NCI-H2196 treated with DMSO at 0.1 percent for 48 hours (cell line): Measurements from ENCODE around the gene PHF3.

Source experiments
- DNase-seq: peaks from one replicate; lab custom pipeline; 2025; ENCODE audit not compliant: unreplicated experiment; lab: John Stamatoyannopoulos, UW

PHF3 gene

DNA sequence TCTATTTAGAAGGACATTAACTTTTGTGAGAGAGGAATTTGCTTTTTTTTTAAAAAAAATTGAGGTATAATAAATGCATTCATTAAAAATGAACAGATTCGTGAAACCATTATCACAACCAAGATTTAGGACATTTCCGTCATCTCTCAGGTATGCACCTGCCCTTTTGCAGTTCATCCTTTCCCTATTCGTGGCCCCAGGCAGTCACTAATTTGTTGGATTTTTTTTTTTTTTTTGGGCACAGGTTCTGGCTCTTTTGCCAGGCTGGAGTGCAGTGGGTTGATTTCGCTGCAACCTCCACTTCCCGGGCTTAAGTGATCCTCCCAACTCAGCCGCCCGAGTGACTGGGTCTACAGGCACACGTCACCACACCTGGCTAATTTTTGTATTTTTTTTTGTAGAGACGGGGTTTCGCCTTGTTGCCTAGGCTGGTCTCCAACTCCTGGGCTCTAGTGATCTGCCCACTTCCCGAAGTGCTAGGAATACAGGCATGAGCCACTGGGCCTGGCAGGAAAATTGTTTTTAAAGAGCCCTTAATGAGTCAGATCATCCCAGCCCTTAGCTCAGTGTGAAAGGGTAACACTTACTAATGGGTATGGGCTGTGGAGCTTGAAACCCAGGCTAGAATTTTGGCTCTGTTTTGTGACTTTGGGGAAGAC is 9.2 kb downstream of the PHF3 start:
- no peak for DNase-seq

DNA sequence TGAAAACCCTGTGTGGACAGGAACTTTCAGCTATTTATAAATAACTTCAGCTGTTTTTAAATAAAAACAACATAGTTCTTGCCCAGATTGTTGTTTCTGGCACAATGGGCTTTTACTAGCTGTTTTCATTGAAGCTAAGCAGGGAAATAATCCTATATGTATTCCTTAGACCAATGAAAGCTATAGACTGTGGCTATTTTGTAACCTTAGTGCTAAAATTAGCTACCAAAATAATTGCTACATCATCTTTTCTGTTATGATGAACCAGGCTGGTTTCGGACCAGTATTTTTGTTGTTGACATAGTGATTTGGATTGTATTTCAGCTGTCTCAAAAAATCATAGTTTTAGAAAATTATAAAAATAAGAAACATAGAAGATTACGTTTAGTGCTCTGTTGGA is 13.7 kb downstream of the PHF3 start:
- DNase-seq = no peak

GRCh38 chr6:63649847-63650265 is 14.3 kb downstream of the PHF3 start:
- DNase-seq = no peak

GRCh38 chr6:63652980-63653379 is 17.4 kb downstream of the PHF3 start:
- DNase-seq = no peak

- no peak for DNase-seq
These were observed 25.2 kb downstream of the PHF3 start for GRCh38 chr6:63660757-63661156.

DNA sequence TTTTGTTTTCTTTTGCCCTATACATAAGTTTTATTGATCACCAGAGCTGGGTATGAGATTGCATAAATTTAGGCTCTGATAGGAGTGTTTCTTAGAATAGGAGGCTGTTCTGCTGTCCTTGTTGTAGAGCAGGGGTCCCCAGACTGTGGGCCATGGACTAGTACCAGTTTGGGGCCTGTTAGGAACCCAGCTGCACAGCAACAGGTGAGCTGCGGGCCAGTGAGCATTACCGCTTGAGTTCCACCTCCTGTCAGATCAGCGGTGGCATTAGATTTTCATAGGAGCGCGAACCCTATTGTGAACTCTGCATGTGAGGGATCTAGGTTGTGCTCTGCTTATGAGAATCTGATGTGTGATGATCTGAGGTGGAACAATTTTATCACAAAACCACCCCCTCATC is 26.2 kb downstream of the PHF3 start:
- DNase-seq = no peak

DNA sequence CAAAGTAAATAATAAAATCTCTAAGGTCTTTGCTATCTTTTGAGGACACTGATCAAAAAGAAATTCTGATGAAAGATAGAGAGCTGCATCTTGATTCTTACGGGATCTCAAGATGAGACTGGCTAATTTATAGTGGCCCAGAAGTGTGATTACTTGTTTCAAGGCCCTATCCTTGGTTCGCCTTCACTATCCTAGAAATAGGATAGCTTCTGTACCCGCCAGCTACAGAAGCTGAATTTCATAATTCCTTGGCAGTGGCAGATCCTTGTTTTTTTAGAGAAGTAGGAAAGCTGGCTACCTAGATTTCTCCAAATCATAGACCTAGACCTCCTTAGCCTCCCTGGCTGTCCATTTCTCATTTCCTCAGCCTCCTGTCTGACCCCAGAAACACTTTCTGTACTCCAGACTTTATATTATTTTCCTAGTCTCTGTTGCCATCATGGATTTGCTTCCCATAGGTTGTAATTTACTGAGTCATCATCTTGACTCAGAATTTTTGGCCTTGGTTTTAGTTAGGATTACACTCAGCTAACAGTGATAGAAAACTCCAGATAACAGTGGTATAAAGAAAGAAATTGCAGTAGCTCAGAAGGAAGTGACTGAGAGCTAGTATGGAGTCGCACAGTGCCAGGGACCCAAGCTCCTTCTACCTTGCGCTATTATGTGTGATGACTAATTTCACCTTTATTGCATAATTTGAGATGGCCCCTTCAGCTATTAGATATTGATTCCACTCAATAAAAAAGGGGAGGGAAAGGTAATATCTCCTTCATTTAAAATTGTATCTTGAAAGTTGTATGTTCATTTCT is 27.7 kb downstream of the PHF3 start:
- DNase-seq = no peak

GRCh38 chr6:63663956-63664281 is 28.3 kb downstream of the PHF3 start:
- DNase-seq = no peak

GRCh38 chr6:63671098-63671754 is 35.6 kb downstream of the PHF3 start:
- DNase-seq = no peak

GRCh38 chr6:63672582-63673129 is 37.1 kb downstream of the PHF3 start:
- no peak for DNase-seq

DNA sequence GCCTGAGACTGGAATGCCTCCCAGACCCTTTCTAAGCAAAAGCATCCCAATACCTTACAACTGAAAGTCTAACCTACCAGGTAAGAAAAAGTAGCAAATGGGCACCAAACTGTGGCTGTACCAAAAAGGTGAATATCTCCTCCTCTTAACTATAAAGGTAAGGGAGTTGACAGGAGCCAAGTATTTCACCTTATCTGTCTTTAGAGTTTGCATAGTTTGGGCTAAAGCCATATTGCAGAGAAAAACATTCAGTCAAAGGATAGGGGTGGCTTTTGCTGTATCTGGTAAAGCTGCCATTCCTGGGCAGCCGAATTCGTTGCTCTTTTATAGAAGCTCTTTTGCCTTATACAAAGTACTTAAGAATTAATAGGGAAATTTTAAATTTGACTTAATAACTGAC is 38.1 kb downstream of the PHF3 start:
- no peak for DNase-seq

- no peak for DNase-seq
These were observed 39.0 kb downstream of the PHF3 start for GRCh38 chr6:63674635-63675034.

- no peak for DNase-seq
These were observed 39.5 kb downstream of the PHF3 start for GRCh38 chr6:63675138-63675537.

GRCh38 chr6:63676412-63677114 is 41.0 kb downstream of the PHF3 start:
- DNase-seq = no peak

GRCh38 chr6:63677282-63677681 is 41.7 kb downstream of the PHF3 start:
- DNase-seq = no peak

DNA sequence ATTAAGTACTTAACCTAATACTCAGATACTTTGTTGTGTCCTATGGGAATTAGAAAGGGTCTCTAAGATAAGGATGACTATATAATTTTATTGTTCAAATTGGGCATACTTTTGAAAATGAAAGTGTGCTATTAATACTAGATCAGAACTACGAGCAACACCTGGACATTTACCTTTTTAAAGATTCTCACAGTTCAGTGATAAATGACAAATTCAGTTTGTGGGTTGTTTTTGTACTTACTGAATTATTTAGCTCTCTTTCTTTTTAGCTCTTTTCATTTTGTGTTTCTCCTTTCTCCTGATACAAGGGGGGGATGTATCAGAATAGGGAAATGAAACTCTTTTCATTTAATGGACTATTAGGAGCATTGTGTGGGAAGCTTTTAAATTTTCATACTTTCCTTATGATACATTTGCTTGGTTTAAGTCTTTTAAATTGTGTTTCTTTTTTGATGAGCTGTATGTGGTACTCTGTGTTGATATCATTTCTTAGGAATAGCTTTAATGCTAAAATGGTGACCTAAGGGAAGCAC is 47.5 kb downstream of the PHF3 start:
- DNase-seq = no peak

DNA sequence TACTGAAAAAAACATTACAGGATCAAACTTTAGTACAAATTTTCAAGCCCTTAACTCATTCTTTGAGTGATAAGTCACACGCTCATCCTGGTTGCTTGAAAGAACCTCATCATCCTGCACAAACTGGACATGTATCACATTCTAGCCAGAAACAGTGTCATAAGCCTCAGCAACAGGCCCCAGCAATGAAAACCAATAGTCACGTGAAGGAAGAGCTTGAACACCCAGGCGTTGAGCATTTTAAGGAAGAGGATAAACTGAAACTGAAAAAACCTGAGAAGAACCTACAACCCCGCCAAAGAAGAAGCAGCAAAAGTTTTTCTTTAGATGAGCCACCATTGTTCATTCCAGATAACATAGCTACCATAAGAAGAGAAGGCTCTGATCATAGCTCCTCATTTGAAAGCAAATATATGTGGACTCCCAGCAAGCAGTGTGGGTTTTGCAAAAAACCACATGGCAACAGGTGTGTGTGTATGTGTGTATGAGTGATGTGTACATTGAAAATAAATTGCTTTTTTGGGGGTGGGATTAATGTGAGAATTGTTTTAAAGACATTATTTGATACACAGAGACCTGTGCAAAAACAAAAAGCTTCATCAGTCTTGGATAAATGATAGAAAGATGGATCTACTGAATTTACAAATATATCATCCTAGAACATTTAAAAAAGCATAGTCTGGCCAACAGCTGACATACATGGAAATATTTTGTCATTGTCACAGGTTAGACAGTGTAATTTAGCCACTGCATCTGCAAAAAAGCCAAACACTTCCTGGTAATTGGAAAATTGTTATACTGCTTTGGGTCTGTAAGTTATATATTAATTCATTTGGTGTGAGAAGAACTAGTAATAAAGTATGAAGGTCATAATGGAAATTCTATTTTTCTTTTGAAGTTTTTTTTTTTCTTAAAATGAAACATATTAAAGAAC is 50.1 kb downstream of the PHF3 start:
- no peak for DNase-seq

DNA sequence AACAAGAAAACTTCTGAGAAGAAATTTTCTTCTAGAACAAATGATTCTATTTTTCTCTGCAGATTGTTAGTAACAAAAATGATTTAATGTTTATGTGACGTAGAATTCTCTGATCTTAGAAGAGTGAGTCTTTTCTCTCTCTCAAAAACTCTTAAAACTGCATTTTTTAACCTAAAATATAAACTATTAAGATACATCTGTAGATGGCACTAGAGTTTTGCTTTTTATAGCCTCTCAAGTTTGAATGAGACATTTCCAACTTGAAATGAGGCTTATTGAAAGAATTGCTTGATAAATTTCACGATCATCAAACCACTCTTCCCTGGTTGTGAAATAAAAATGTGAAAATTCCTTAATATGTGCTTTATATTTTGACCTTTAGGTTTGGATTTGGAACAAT is 53.8 kb downstream of the PHF3 start:
- no peak for DNase-seq

DNA sequence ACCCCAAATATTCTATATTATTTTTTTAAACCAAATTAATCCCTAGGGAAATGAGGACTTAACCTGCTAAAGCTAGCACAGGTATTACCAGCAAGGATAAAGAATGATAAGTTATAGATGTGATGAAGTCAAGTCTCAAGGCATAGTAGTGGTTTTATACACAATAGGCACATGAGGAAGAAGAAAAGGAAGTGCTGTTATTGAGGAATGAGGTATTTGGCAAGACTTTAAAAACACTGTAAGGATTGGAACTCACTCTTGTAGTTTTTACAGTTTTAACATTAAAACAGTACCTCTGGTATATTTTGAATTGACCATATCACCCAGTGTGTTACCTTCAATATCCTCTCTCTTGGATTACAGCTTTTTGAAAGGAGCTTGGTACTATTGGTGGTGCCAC is 54.6 kb downstream of the PHF3 start:
- DNase-seq = no peak

DNA sequence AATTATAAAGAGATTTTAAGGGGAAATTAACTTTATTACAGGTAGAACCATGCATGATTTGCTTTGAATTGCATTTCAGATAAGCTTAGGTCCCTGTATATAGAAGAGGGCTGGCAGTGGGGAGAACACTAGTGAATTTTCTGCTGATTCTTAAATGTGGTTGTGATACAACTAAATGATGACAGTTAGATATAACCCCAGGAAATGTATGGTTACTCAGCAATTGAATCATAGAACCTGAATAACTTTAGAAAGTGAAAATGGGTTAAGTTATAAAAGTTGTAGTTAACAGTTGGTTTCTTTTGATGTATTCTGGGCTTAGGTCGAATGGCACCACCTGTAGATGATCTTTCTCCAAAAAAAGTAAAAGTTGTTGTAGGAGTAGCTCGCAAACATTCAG is 70.1 kb downstream of the PHF3 start:
- no peak for DNase-seq
